HG02610 (cell line): ENCODE data around the gene LHX4.

Experiments
- ATAC-seq: cut with Tn5 transposase; IDR thresholded peaks from one replicate; pipeline ENCODE4 v1.9.1; 2021; ENCODE audit warnings: mild to moderate bottlenecking, moderate library complexity; ENCODE audit not compliant: unreplicated experiment

The LHX4 gene

DNA sequence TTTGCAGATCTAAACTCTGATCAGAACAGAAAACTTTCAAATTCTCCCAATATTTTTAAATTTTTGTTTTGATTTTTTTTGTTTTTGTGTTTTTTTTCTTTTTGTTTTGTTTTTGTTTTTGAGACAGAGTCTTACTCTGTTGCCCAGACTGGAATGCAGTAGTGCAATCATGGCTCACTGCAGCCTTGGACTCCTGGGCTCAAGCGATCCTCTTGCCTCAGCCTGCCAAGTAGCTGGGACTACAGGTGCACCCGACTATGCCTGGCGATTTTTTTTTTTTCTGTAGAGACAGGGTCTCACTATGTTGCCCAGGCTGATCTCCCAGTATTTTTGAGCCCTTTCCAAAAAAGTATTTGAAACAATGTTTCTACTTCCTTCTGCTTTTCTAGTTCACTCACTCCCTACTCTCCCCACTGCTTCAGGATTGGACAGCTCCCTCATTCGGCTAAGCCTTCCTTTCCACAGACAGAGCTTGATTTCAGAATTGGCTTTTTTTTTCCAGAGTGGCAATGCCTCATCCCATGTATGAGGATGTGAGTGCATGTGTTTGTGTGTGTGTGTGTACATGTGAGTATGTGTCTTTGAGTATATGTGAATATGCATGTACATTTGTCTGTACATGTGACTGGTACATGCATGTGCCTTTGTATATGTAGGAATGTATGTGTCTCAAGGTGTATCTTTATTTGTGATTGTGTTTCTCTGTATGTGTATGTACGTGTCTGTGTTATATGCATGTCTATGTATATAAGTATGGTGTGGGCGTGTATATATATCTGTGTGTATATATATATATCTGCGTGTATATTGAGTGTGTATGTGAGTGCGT is 11.9 kb downstream of the LHX4 start:
- ATAC-seq = no peak

DNA sequence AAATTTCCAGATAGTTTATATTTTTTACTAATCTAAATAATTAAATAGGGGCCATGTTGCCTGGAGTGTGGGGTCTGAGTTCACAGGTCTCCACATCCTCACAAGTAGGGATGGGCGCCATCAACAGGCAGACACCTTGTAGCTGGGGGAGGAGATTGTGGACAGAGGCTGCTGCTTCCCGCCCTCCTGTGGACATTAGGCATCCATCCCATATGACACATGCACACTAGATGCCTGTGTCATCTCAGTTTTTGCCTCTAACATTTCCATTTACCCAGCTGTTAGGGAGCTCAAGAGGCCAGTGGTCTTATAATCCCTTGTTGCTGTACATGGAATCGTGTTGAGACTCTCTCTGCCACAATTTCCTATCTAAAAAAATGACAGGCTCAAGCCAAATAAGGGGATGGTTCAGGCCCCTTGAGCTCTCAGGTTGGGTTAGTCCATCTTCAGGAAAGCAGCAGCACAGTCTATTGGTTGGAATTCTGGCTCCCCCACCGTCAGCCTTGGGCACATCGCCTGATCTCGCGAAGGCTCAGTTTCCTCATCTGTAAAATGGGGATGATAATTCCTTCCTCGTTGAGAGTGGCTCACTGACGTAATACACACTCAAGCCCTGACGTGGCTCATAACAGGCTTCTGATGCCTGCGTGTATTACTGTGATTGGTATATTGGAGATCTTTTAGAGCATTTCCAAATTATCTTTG is 13.6 kb downstream of the LHX4 start:
- no peak for ATAC-seq

DNA sequence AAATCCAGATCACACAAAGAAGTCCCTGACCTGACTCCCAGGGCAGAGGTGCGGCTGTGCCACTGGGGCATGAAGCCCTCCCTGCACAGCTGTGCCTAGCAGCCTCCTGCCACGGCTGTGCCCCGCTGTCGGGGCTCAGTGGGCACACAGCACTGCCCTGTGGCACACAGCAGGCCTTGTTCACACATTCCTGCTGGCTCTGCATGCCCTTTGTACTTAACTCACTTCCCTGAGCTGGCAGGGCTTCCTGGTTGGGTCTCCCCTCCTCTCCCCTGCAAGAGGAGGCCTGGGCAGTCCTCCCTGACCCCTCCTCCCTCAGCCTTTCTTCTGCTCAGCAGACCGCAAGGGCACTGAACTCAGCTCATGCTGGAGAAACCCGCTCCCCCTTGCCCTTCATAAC is 14.8 kb downstream of the LHX4 start:
- no peak for ATAC-seq

DNA sequence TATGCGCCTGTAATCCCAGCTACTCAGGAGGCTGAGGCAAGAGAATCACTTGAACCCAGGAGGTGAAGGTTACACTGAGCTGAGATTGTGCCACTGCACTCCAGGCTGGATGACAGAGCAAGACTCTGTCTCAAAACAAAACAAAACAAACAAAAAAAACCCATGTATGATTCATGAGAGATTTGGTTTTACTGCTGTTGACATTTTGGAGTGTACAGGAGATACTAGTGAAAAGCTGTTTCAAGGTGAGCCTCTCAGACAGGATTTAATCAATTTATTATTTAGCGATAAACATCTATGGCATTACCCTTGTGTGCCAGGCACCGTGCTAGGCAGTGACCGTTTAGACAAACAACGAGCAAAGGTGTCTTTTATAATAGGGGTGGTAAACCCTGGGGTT is 16.5 kb downstream of the LHX4 start:
- no peak for ATAC-seq

DNA sequence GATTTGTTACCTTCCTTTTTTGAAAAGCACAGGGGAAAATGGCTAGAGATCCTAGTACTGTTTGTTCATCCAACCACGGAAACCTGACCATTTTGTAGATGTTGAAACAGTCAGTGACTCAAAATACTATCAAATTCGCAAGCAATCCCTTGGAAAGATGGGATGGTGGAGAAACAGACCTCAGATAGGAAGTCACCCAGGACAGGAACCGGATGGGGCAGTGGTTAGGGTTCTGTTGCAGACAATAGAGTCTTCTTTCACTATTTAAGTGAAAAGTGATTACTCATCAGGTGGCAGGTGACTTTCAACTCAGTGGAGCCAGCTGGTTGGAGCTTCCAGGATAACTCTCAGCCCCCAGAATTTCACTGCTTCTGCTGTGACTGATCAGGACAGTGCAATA is 17.0 kb downstream of the LHX4 start:
- ATAC-seq = no peak

- ATAC-seq = no peak
Measured at GRCh38 chr1:180247580-180247979, 17.5 kb downstream of the LHX4 start.

DNA sequence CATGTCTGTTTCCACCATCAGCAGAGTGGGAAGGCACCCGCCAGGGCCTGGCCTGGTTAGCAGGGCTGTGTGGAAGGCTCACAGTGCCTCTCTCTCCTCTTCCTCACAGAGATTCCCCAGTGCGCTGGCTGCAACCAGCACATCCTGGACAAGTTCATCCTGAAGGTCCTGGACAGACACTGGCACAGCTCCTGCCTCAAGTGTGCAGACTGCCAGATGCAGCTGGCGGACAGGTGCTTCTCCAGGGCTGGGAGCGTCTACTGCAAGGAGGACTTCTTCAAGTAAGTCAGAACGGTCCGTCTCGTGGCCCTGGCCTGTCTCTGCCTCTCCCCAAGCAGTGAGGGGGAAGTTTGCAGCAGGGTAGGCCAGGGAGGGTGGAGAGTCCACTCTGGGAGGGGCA is 18.1 kb downstream of the LHX4 start:
- no peak for ATAC-seq

- ATAC-seq = no peak
Measured at GRCh38 chr1:180248731-180249681, 18.9 kb downstream of the LHX4 start.

DNA sequence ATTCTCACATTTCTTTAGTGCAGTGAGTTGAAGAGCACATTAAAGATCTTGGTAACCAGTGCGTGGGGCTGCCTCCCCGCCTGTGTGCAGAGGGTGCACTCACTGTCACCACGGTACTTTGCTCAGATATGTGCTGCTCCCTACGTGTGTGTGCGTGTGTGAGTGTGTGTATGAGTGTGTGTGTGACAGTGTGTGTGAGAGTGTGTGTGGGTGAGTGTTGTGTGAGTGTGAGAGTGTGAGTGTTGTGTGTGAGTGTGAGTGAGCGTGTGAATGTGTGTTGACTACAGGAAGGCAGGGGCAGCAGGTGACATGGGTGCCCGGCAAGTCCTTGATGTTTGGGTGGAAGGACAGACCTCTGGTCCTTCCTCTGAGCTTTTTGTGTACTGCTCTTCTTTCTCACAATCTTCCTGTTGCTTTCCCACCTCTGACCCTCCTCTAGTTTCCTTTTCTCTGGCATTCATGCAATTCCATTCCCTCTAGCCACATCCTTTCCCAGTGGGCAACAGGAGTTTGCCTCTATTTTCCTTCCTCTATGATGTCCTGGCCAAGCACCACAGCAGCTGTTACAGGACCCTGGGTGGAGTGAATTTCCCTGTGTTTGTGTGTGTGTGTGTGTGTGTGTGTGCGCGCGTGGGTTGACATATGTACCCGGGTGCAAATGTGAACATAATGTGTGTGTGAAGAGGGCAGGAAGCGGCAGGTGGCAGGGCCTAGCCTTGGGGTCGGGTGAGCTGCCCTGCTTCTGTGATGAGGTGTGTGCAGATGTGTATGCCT is 19.8 kb downstream of the LHX4 start:
- no peak for ATAC-seq

GRCh38 chr1:180250499-180250770 is 20.4 kb downstream of the LHX4 start:
- ATAC-seq = no peak

DNA sequence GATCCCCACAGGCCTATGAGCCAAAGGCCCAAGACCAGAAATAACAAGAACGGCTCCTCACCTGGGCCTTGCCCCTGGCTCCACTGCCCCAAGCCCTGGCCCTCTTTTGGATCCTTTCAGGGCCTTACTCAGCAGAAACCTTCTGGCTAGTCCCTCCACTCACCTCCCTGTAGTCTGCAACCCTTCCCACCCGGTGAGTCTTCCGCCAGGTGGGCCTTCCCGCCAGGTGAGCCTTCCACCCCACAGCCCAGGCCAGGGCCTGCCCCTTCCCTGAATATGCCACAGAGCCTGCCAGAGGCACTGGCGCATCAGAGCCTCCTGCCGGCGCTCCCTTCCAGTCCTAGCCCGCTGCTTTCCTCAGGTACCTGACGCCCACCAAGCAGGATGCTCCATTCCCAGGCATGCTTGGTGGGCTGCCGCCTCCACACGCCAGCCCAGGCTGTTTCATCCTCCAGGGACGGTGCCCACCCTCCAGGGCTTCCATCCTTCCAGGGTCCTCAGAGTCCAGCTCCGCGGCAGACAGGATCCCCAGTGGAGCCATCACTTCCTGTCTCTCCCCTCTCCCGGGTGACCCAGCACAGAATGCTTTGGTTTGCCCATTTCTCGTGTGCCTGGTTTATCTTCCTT is 20.9 kb downstream of the LHX4 start:
- ATAC-seq = no peak

DNA sequence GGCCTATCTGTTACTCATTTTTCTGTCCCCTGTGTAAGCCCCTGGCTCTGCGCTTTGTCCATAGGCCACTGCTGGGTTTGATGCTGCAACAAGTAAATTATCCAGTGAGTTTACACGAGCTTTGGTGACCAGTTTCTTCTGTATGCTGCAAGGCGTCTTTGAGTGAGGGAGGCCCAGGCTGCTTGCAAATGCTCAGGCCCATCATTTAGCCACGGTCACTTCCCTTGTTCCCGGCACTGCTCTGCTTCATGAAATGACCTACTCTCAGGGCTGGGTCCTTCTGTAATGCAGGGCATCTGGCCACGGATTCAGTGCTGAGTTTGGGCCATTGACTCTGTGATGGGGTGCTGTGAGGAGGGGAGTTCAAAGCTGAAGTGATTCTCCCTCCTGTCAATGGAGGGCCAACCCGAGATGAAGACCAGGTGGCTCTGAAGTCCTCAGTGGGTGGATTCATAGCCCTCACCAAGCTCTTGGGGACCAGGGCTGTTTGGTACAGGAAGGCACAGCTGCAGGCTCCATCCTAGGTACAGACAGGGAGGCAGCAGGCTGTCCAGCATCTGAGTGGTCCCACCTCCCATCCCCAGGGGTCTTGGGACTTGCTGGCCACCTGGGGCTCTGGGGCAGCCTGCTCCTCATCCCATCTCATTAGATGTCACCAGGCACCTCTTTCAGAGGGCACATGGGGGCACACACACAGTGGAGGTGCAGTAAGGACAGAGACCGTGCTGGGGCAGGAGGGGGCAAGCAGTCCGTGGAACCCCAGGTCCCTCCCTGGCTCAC is 21.7 kb downstream of the LHX4 start:
- ATAC-seq = no peak

DNA sequence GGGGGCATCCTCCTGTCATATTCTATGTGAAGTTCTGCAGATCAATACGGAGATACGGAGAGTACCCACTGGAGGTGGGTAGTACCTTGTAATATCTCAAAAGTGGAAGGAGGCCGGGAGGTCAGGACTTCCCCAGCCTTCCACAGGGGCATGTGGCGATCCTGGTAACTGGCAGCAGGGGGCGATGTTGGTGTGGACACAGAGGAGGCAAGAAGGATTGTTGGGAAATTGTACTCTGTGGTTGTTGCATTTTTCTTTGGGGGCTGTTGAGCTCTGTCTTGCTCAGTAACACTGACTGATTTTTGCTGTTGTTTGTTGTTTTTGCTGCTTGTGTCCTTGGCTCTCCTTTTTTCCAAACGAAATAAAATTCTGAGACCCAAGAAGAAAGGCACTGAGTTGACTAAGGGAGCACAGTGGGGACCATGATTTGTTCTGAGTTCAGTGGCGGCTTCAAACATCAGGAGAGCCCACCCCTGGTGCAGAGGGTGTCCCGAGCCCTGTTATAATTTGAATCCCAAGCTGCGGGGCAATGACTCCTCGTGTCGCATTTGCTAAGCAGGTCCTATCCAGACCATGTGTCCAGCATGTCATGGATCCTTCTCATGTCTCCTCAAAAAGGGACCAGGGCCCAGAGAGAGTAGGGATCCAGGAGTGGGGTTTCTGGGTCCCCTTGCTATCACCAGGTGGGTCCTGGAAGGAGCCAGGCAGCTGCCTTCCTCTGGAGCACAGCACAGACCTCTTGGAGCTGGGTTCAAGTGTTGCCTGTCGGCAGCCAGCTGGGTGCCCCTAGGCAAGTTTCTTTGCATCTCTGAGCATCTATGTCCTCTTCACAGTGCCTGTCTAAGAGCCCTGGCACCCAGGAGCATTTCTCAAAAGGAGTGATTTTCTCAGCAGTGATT is 22.8 kb downstream of the LHX4 start:
- ATAC-seq = peak; percentile 72

DNA sequence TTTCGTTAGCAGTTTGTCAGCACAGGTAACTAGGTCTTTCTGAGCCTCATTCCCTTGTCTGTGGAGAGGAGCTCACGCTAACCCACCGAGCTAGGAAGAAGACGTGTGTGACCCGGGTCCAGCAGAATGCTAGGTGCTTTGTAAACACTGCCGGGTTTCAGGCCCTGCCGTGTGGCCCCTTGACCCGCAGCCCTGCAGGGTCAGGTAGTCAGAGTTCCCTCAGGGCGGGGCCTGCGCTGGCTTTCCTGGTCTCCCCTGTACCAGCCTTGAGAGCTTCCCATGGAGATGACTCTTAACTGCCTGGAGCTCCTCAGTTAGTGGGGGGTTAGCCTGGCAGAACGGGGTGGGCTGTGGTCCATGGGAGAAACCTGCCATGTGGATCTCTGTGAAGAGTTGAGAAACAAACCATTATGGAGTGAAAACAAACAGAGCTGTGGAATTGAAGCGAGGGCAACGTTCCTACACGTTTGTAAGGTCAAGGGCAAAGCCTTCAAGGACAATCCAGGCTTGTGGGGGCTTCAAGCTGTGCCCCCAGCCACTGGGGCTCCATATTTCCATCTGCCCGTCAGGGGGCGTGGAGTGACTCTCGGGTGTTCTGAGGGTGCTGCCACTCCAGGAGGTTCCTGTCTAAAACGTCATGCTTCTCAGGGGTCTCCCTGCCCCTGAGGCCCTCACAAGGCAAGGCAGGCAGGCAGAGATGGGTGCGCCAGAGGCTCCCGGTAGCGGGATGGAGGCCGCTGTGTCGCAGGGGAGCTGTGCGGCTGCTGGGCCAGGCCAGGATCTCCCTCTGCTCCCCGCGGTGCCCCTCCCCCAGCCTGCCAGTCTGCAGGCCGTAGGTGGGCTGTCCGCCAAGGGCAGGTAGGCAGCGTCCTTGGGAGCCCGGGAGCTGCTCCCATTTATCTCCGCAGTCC is 23.8 kb downstream of the LHX4 start:
- no peak for ATAC-seq

GRCh38 chr1:180254496-180254819 is 24.4 kb downstream of the LHX4 start:
- no peak for ATAC-seq

DNA sequence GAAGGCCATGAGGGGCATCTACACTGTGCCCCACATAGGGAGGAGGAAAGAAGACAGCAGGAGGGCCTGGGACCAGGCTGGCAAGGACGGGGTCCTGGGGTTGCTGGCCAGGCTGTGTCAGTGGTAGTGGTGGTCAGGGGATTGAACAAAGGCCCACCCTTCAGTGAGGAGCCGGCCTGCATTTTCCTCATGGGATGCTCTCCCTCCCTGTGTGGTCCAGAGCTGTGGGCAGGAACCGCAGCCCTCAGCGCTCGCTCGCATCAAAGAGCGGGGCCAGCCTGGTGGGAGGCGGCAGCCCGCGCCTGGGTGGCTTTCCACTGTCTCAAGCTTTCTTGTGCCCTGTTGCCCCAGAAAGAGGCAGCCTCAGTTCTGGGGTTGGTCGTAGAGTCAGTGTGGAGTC is 24.8 kb downstream of the LHX4 start:
- ATAC-seq = no peak

- ATAC-seq = no peak
Measured at GRCh38 chr1:180255536-180256340, 25.7 kb downstream of the LHX4 start.
